DOHH2 (cell line): ENCODE results near the gene CLEC7A.

ENCODE experiments used
- EZH2phosphoT487 ChIP-seq: fragments of 200-600 bp; sonication (generic); IDR thresholded peaks from 2 replicates; pipeline ENCODE4 v1.6.1; 2017; ENCODE audit warnings: borderline replicate concordance, mild to moderate bottlenecking, antibody characterized with exemption, low read length, moderate library complexity, mixed read lengths
- TF ChIP-seq, protein P1 (sequence below): fragments of 200-600 bp; sonication (generic); IDR thresholded peaks from one replicate; pipeline ENCODE4 v1.5.1; 2014; ENCODE audit warnings: antibody characterized with exemption, mild to moderate bottlenecking, low read depth, low read length; ENCODE audit not compliant: poor library complexity, severe bottlenecking

DNA sequence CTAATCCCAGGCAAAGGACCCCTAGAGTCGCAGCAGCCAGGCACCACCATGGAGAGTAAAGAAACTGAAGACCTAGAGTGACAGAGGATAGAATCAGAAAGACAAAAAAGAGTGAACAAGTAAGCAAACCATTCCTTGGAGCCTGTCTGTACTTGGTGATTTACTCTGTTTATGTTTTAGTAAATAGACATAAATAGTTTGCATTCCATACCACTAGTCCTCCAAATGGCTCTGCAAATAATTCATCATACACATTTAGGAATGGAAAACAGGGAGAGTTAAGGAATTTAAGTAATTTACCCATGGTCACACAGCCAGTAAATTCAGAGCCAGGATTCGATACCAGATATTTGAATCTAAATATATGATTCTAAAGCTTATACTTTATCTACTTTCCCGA lies 39.1 kb upstream of the CLEC7A start:
- TF ChIP-seq, protein P1, sequence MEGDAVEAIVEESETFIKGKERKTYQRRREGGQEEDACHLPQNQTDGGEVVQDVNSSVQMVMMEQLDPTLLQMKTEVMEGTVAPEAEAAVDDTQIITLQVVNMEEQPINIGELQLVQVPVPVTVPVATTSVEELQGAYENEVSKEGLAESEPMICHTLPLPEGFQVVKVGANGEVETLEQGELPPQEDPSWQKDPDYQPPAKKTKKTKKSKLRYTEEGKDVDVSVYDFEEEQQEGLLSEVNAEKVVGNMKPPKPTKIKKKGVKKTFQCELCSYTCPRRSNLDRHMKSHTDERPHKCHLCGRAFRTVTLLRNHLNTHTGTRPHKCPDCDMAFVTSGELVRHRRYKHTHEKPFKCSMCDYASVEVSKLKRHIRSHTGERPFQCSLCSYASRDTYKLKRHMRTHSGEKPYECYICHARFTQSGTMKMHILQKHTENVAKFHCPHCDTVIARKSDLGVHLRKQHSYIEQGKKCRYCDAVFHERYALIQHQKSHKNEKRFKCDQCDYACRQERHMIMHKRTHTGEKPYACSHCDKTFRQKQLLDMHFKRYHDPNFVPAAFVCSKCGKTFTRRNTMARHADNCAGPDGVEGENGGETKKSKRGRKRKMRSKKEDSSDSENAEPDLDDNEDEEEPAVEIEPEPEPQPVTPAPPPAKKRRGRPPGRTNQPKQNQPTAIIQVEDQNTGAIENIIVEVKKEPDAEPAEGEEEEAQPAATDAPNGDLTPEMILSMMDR: no peak
- TF ChIP-seq EZH2phosphoT487: no peak
